GM20000 (cell line): ENCODE results near the gene NOC4L.

Source experiments
- DNase-seq: peaks from one replicate; pipeline ENCODE4 v3.0.0; 2012; ENCODE audit warnings: low spot score
- CTCF ChIP-seq: IDR thresholded peaks from 2 replicates; pipeline ENCODE4 v1.5.1; 2012; ENCODE audit warnings: mild to moderate bottlenecking, control low read depth; ENCODE audit errors: extremely low read depth, missing control alignments

Gene NOC4L

GRCh38 chr12:132125736-132126135 lies 18.5 kb upstream of the NOC4L start:
- no peak for TF ChIP-seq CTCF
- no peak for DNase-seq

GRCh38 chr12:132127041-132127440 lies 17.2 kb upstream of the NOC4L start:
- TF ChIP-seq CTCF, result no peak

GRCh38 chr12:132129007-132129406 lies 15.2 kb upstream of the NOC4L start:
- TF ChIP-seq CTCF, result no peak
- DNase-seq, result no peak

More at GRCh38 chr12:132127041-132127440, 17.2 kb upstream of the NOC4L start:
- no peak for DNase-seq

GRCh38 chr12:132130690-132131089 lies 13.6 kb upstream of the NOC4L start:
- no peak for DNase-seq
- TF ChIP-seq CTCF, result no peak

- DNase-seq, result no peak
- no peak for TF ChIP-seq CTCF
These were observed 13.0 kb upstream of the NOC4L start for GRCh38 chr12:132131229-132131628.

- TF ChIP-seq CTCF, result no peak
- DNase-seq, result no peak
These were observed 12.3 kb upstream of the NOC4L start for GRCh38 chr12:132131952-132132351.

- no peak for TF ChIP-seq CTCF
These were observed 11.4 kb upstream of the NOC4L start for GRCh38 chr12:132132609-132133430.

More at GRCh38 chr12:132132609-132133430, 11.4 kb upstream of the NOC4L start:
- no peak for DNase-seq
